GM06990 (cell line): ENCODE data around the gene BMP4.

ENCODE experiments used
- DNase-seq: peaks from one replicate; pipeline ENCODE4 v3.0.0-alpha.2; 2011; ENCODE audit not compliant: insufficient read length; ENCODE audit errors: extremely low read depth
- H3K27me3 ChIP-seq: replicated peaks from 2 replicates; pipeline ENCODE4 v1.6.0; 2011; ENCODE audit warnings: low read length; ENCODE audit not compliant: control insufficient read depth, insufficient read depth
- H3K36me3 ChIP-seq: 2 replicates; pipeline ENCODE4 v1.5.1; 2011; ENCODE audit warnings: low read length; ENCODE audit not compliant: control insufficient read depth, insufficient read depth
- H3K4me3 ChIP-seq: replicated peaks from 2 replicates; pipeline ENCODE4 v1.5.1; 2011; ENCODE audit warnings: low read depth, mild to moderate bottlenecking, control low read depth, low read length
- CTCF ChIP-seq: IDR thresholded peaks from 2 replicates; pipeline ENCODE4 v1.5.1; 2011; ENCODE audit warnings: low read length, control low read depth, mild to moderate bottlenecking, inconsistent platforms; ENCODE audit not compliant: insufficient read depth, poor library complexity, severe bottlenecking

Gene BMP4

GRCh38 chr14:53955229-53955556 is 1.4 kb downstream of the BMP4 start:
- peak overlapping the region; percentile 45 for H3K4me3 ChIP-seq
- DNase-seq, result no peak
- H3K27me3 ChIP-seq, result no peaks in the 10 kb centered on the region; the same call in 1 of the 2 replicates
- TF ChIP-seq CTCF, result no peak
- H3K36me3 ChIP-seq, result no peaks in the 10 kb centered on the region; the same call in 1 of the 2 replicates

- Histone ChIP-seq H3K4me3 (peak overlapping the region; percentile 45), H3K36me3 (no peaks in the 10 kb centered on the region; the same call in 1 of the 2 replicates), H3K27me3 (no peaks in the 10 kb centered on the region; the same call in 1 of the 2 replicates)
- TF ChIP-seq CTCF, result peak; percentile 4
- peak; percentile 33 for DNase-seq
These were observed 1.9 kb downstream of the BMP4 start for GRCh38 chr14:53954551-53955228.

- Histone ChIP-seq H3K27me3 (no peaks in the 10 kb centered on the region; the same call in 1 of the 2 replicates), H3K36me3 (no peaks in the 10 kb centered on the region; the same call in 1 of the 2 replicates), H3K4me3 (peak overlapping the region; percentile 45)
- peak; percentile 26 for DNase-seq
- no peak for TF ChIP-seq CTCF
These were observed 2.6 kb downstream of the BMP4 start for GRCh38 chr14:53953828-53954550.

- Histone ChIP-seq H3K36me3 (no peaks in the 10 kb centered on the region; the same call in 1 of the 2 replicates), H3K27me3 (no peaks in the 10 kb centered on the region; the same call in 1 of the 2 replicates), H3K4me3 (peak overlapping the region; percentile 45)
- TF ChIP-seq CTCF, result no peak
- DNase-seq, result peak; percentile 33
These were observed 3.4 kb downstream of the BMP4 start for GRCh38 chr14:53953002-53953827.

GRCh38 chr14:53952533-53952932 is 4.1 kb downstream of the BMP4 start:
- TF ChIP-seq CTCF, result no peak
- no peak for DNase-seq
- Histone ChIP-seq H3K36me3 (no peaks in the 10 kb centered on the region; the same call in 1 of the 2 replicates), H3K4me3 (peak overlapping the region; percentile 45; the same call in 1 of the 2 replicates), H3K27me3 (no peaks in the 10 kb centered on the region; the same call in 1 of the 2 replicates)
